Calu3 (cell line): Measurements from ENCODE around the gene FLOT2. TPM values are rescaled to one million over a fixed set of nuclear protein-coding genes. Genes with fewer than 3 reads are reported as not detected.

Experiments used
- BruUV-seq: library from RNA; stranded (reverse); fragments of 400-500 nt; replicated peaks from 2 replicates; lab custom pipeline; 2021; lab: Mats Ljungman, UMichigan
- CTCF ChIA-PET: fragments of 300-600 bp; sonication (Branson Sonifier 250); formaldehyde crosslinking; loops from one replicate; lab custom pipeline; 2022; ENCODE audit warnings: antibody characterized with exemption; lab: Charles Lee
- DNase-seq: peaks from one replicate; pipeline ENCODE4 v3.0.0; 2022
- H3K27ac Mint-ChIP-seq: one replicate; pipeline ENCODE4 v1.8.0; 2022; ENCODE audit warnings: mixed read lengths; ENCODE audit not compliant: unreplicated experiment
- H3K27me3 Mint-ChIP-seq: one replicate; pipeline ENCODE4 v1.8.0; 2022; ENCODE audit warnings: mixed read lengths; ENCODE audit not compliant: unreplicated experiment
- H3K36me3 Mint-ChIP-seq: one replicate; pipeline ENCODE4 v1.8.0; 2022; ENCODE audit warnings: mild to moderate bottlenecking, moderate library complexity, mixed read lengths; ENCODE audit not compliant: insufficient read depth, unreplicated experiment
- H3K4me1 Mint-ChIP-seq: one replicate; pipeline ENCODE4 v1.8.0; 2022; ENCODE audit warnings: mild to moderate bottlenecking, low read depth, mixed read lengths; ENCODE audit not compliant: unreplicated experiment
- H3K4me3 Mint-ChIP-seq: one replicate; pipeline ENCODE4 v1.8.0; 2022; ENCODE audit warnings: mild to moderate bottlenecking, low read depth, moderate library complexity, mixed read lengths; ENCODE audit not compliant: unreplicated experiment
- H3K9me3 Mint-ChIP-seq: one replicate; pipeline ENCODE4 v1.8.0; 2022; ENCODE audit warnings: low read depth, mixed read lengths; ENCODE audit not compliant: unreplicated experiment
- intact Hi-C: fragments of 100-400 bp; cut with micrococcal nuclease; formaldehyde crosslinking; loops from one replicate; pipeline ENCODE4 v1.10.0; 2022; ENCODE audit not compliant: unreplicated experiment
- total RNA-seq: library from RNA; stranded (reverse); gene quantifications from 2 replicates; pipeline ENCODE4 v1.2.3, GENCODE V29; 2022
- TF ChIP-seq, protein P1 (sequence below): fragments of 200-600 bp; IDR thresholded peaks from one replicate; pipeline ENCODE4 v1.8.0; 2022; ENCODE audit warnings: antibody characterized with exemption; ENCODE audit not compliant: unreplicated experiment

Gene FLOT2
- total RNA-seq, 1 experiment from 2014 or later: 152 TPM

DNA sequence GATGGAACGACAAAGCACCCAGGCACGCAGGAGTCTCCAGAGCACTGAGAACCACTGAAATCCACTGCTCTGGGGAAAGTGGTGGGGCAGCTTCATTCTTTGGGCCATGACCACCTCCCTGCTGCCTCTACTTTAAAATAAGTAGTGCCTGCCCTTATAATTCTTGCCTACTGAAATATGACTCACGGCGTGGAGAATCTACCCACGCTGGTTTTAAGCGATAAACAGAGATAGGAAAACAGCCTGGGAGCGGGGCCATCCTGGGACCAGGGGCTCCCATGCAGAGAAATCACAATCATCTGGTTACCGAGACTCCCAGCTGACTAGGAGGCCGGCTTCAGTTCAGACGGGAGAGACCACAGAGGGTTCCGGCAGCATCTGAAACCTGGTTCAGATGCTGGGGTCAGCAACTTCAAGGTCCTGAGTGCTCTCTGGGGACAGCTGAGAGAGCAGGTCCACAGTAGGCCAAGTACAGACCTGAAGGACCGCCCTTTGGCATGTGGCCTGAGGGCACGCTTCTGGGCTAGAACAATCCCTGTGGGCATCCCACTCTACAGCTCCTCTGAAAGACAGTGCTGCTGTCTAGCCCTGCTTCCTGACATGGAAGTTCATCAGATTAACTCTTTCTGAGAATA, 14.0 kb upstream of the FLOT2 start:
- H3K27ac Mint-ChIP-seq: no peak overlapping the region
- H3K27me3 Mint-ChIP-seq: no peaks in the 10 kb centered on the region
- H3K4me1 Mint-ChIP-seq: peaks cover 7% of the 10 kb centered on the region
- H3K4me3 Mint-ChIP-seq: no peak overlapping the region
- H3K36me3 Mint-ChIP-seq: peaks cover 52% of the 10 kb centered on the region
- DNase-seq: no peak
- CTCF ChIA-PET: interaction anchor here (0.6 kb wide), 2 partner anchors 37 to 250 kb away, joined by 4 to 5 read pairs; partner anchors contain the start of gene SDF2
- H3K9me3 Mint-ChIP-seq: peaks cover 6% of the 10 kb centered on the region
- intact Hi-C loops: no loop called here
- no TSS peak for BruUV-seq
- TF ChIP-seq, protein P1, sequence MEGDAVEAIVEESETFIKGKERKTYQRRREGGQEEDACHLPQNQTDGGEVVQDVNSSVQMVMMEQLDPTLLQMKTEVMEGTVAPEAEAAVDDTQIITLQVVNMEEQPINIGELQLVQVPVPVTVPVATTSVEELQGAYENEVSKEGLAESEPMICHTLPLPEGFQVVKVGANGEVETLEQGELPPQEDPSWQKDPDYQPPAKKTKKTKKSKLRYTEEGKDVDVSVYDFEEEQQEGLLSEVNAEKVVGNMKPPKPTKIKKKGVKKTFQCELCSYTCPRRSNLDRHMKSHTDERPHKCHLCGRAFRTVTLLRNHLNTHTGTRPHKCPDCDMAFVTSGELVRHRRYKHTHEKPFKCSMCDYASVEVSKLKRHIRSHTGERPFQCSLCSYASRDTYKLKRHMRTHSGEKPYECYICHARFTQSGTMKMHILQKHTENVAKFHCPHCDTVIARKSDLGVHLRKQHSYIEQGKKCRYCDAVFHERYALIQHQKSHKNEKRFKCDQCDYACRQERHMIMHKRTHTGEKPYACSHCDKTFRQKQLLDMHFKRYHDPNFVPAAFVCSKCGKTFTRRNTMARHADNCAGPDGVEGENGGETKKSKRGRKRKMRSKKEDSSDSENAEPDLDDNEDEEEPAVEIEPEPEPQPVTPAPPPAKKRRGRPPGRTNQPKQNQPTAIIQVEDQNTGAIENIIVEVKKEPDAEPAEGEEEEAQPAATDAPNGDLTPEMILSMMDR: no peak

DNA sequence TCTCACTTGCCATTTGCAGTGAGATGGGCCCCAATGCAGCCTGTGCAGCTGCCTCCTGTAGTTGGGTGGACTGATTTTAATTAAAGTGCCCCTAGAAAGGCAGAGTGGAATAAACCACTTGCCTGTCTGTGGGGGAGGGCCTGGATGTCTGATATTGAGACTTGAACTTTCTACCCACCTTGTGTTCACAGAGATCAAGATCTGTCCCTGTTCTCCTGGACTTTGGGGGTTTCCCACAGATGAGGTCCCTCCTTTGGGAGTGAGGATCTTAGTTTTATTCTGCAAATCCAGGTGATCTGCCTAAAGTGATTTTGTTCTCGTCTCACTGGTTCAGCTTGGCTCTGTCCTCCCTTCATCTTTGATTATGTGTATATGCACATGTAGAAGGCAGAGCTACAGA, 13.0 kb upstream of the FLOT2 start:
- Mint-ChIP-seq H3K4me1 (peaks cover 7% of the 10 kb centered on the region), H3K9me3 (peaks cover 6% of the 10 kb centered on the region), H3K36me3 (peaks cover 51% of the 10 kb centered on the region), H3K4me3 (no peak overlapping the region), H3K27me3 (no peaks in the 10 kb centered on the region), H3K27ac (no peak overlapping the region)
- no peak for DNase-seq
- BruUV-seq: no TSS peak
- TF ChIP-seq, protein P1: no peak
- CTCF ChIA-PET: interaction anchor here (0.5 to 1.1 kb wide), 5 partner anchors 38 to 1454 kb away, joined by 3 to 9 read pairs (median 4); partner anchors contain the start of gene SDF2
- intact Hi-C loops: no loop called here

- intact Hi-C loops: no loop called here
- no peak for DNase-seq
- no TSS peak for BruUV-seq
- Mint-ChIP-seq H3K27me3 (no peaks in the 10 kb centered on the region), H3K4me3 (no peak overlapping the region), H3K4me1 (peaks cover 7% of the 10 kb centered on the region), H3K27ac (no peak overlapping the region), H3K9me3 (no peaks in the 10 kb centered on the region), H3K36me3 (peaks cover 50% of the 10 kb centered on the region)
- TF ChIP-seq, protein P1: no peak
- CTCF ChIA-PET: interaction anchor here (0.5 to 1.0 kb wide), 3 partner anchors 12 to 71 kb away, joined by 4 read pairs; no protein-coding TSS in a partner anchor
Measured at GRCh38 chr17:28908640-28909167, 11.2 kb upstream of the FLOT2 start.

GRCh38 chr17:28907709-28908475, 10.4 kb upstream of the FLOT2 start:
- TF ChIP-seq, protein P1: no peak
- no peaks in the 10 kb centered on the region for H3K9me3 Mint-ChIP-seq
- BruUV-seq: no TSS peak
- H3K27ac Mint-ChIP-seq: no peak overlapping the region
- no peaks in the 10 kb centered on the region for H3K27me3 Mint-ChIP-seq
- CTCF ChIA-PET: interaction anchor here (0.5 to 0.7 kb wide), 2 partner anchors 40 to 72 kb away, joined by 4 read pairs; no protein-coding TSS in a partner anchor
- peaks cover 12% of the 10 kb centered on the region for H3K4me1 Mint-ChIP-seq
- intact Hi-C loops: no loop called here
- H3K36me3 Mint-ChIP-seq: peaks cover 55% of the 10 kb centered on the region
- DNase-seq: no peak
- H3K4me3 Mint-ChIP-seq: no peak overlapping the region
